Activated CD4-positive, alpha-beta memory T cell treated with anti-CD3 and anti-CD28 coated beads, Interleukin-2, amount 10 ng/mL, durations not matched to agents 7 days and 5 days (primary cell): ENCODE measurements around the gene MICAL2. TPM values are rescaled to one million over a fixed set of nuclear protein-coding genes. Genes with fewer than 3 reads are reported as not detected.
A peak's percentile ranks its signal among the peaks of the same experiment; 100 is the strongest.

ENCODE experiments used
- CTCF ChIA-PET: fragments of 350-600 bp; sonication (Branson Sonifier 250); formaldehyde crosslinking; loops from one replicate; lab custom pipeline; 2021; ENCODE audit warnings: antibody characterized with exemption, inconsistent platforms; lab: Charles Lee
- POLR2A ChIA-PET: fragments of 350-600 bp; sonication (Branson Sonifier 250); formaldehyde crosslinking; loops from one replicate; lab custom pipeline; 2021; ENCODE audit warnings: antibody characterized with exemption; lab: Charles Lee
- DNase-seq: peaks from one replicate; pipeline ENCODE4 v3.0.0-alpha.2; 2020
- H3K27ac Mint-ChIP-seq: one replicate; pipeline ENCODE4 v1.8.0; 2021; ENCODE audit warnings: mild to moderate bottlenecking, mixed read lengths
- H3K27me3 Mint-ChIP-seq: one replicate; pipeline ENCODE4 v1.8.0; 2021; ENCODE audit warnings: mixed read lengths
- H3K36me3 Mint-ChIP-seq: one replicate; pipeline ENCODE4 v1.8.0; 2021; ENCODE audit warnings: low read depth, mixed read lengths
- H3K4me1 Mint-ChIP-seq: one replicate; pipeline ENCODE4 v1.8.0; 2021; ENCODE audit warnings: mixed read lengths
- H3K4me3 Mint-ChIP-seq: one replicate; pipeline ENCODE4 v1.8.0; 2021; ENCODE audit warnings: mild to moderate bottlenecking, mixed read lengths
- H3K9me3 Mint-ChIP-seq: one replicate; pipeline ENCODE4 v1.8.0; 2021; ENCODE audit warnings: mixed read lengths
- total RNA-seq, 2 experiments: library from RNA; stranded (reverse); gene quantifications; one replicate each; pipeline ENCODE4 v1.2.3, GENCODE V29; 2021

Gene MICAL2
- total RNA-seq, 2 experiments from 2014 or later, result 135 to 143 TPM

GRCh38 chr11:12164061-12165014 is 53.9 kb downstream of the MICAL2 start:
- H3K4me1 Mint-ChIP-seq, result peaks cover 56% of the 10 kb centered on the region
- no peak overlapping the region for H3K4me3 Mint-ChIP-seq
- ChIA-PET CTCF (interaction anchor here (0.6 to 3.8 kb wide), 8 partner anchors 9 to 124 kb away, joined by 3 to 19 read pairs (median 4); no protein-coding TSS in a partner anchor), POLR2A (interaction anchor here (0.9 to 3.4 kb wide), 9 partner anchors 9 to 72 kb away, joined by 3 to 16 read pairs (median 5); no protein-coding TSS in a partner anchor)
- H3K27ac Mint-ChIP-seq, result peak overlapping the region; percentile 61
- no peak for DNase-seq
- no peaks in the 10 kb centered on the region for H3K27me3 Mint-ChIP-seq
- H3K36me3 Mint-ChIP-seq, result peaks cover 48% of the 10 kb centered on the region
- no peaks in the 10 kb centered on the region for H3K9me3 Mint-ChIP-seq

- H3K4me1 Mint-ChIP-seq, result peaks cover 52% of the 10 kb centered on the region
- H3K4me3 Mint-ChIP-seq, result no peak overlapping the region
- DNase-seq, result peak; percentile 14
- no peaks in the 10 kb centered on the region for H3K27me3 Mint-ChIP-seq
- H3K36me3 Mint-ChIP-seq, result peaks cover 47% of the 10 kb centered on the region
- ChIA-PET CTCF (interaction anchor here (0.7 to 3.8 kb wide), 3 partner anchors 8 to 71 kb away, joined by 3 to 19 read pairs (median 5); no protein-coding TSS in a partner anchor), POLR2A (interaction anchor here (1.2 to 3.4 kb wide), 4 partner anchors 8 to 78 kb away, joined by 3 to 16 read pairs (median 6); no protein-coding TSS in a partner anchor)
- no peaks in the 10 kb centered on the region for H3K9me3 Mint-ChIP-seq
- no peak overlapping the region for H3K27ac Mint-ChIP-seq
Observed at GRCh38 chr11:12165237-12165875, 55.0 kb downstream of the MICAL2 start.

GRCh38 chr11:12166299-12167060 is 56.1 kb downstream of the MICAL2 start:
- Mint-ChIP-seq H3K4me3 (no peak overlapping the region), H3K27ac (peak overlapping the region; percentile 88), H3K9me3 (no peaks in the 10 kb centered on the region), H3K4me1 (peaks cover 56% of the 10 kb centered on the region), H3K27me3 (no peaks in the 10 kb centered on the region), H3K36me3 (peaks cover 57% of the 10 kb centered on the region)
- CTCF ChIA-PET, result interaction anchor here (1.2 kb wide), 1 partner anchor 69 kb away, joined by 3 read pairs; no protein-coding TSS in a partner anchor
- POLR2A ChIA-PET, result interaction anchor here (0.6 to 3.4 kb wide), 8 partner anchors 16 to 79 kb away, joined by 3 to 16 read pairs (median 5); no protein-coding TSS in a partner anchor
- DNase-seq, result no peak

- no peaks in the 10 kb centered on the region for H3K27me3 Mint-ChIP-seq
- CTCF ChIA-PET, result interaction anchor here (1.2 kb wide), 1 partner anchor 69 kb away, joined by 3 read pairs; no protein-coding TSS in a partner anchor
- H3K36me3 Mint-ChIP-seq, result peaks cover 62% of the 10 kb centered on the region
- H3K27ac Mint-ChIP-seq, result peak overlapping the region; percentile 88
- H3K4me3 Mint-ChIP-seq, result no peak overlapping the region
- peak; percentile 64 for DNase-seq
- POLR2A ChIA-PET, result interaction anchor here (1.1 to 2.1 kb wide), 5 partner anchors 17 to 77 kb away, joined by 3 to 9 read pairs (median 6); no protein-coding TSS in a partner anchor
- H3K9me3 Mint-ChIP-seq, result no peaks in the 10 kb centered on the region
- H3K4me1 Mint-ChIP-seq, result peaks cover 59% of the 10 kb centered on the region
Observed at GRCh38 chr11:12167061-12168000, 56.9 kb downstream of the MICAL2 start.

GRCh38 chr11:12168114-12168513 is 57.7 kb downstream of the MICAL2 start:
- Mint-ChIP-seq H3K36me3 (peaks cover 59% of the 10 kb centered on the region), H3K4me3 (no peak overlapping the region), H3K27ac (peak overlapping the region; percentile 63), H3K4me1 (peaks cover 59% of the 10 kb centered on the region), H3K9me3 (no peaks in the 10 kb centered on the region), H3K27me3 (no peaks in the 10 kb centered on the region)
- CTCF ChIA-PET, result no interaction called here
- DNase-seq, result no peak
- POLR2A ChIA-PET, result interaction anchor here (1.4 to 1.8 kb wide), 2 partner anchors 20 to 56 kb away, joined by 4 to 6 read pairs; no protein-coding TSS in a partner anchor

GRCh38 chr11:12169822-12170221 is 59.4 kb downstream of the MICAL2 start:
- POLR2A ChIA-PET, result interaction anchor here (1.4 kb wide), 1 partner anchor 54 kb away, joined by 4 read pairs; no protein-coding TSS in a partner anchor
- Mint-ChIP-seq H3K9me3 (no peaks in the 10 kb centered on the region), H3K4me3 (no peak overlapping the region), H3K27ac (no peak overlapping the region), H3K36me3 (peaks cover 54% of the 10 kb centered on the region), H3K27me3 (no peaks in the 10 kb centered on the region), H3K4me1 (peaks cover 58% of the 10 kb centered on the region)
- CTCF ChIA-PET, result no interaction called here
- no peak for DNase-seq

GRCh38 chr11:12170501-12170900 is 60.1 kb downstream of the MICAL2 start:
- Mint-ChIP-seq H3K27me3 (no peaks in the 10 kb centered on the region), H3K36me3 (peaks cover 56% of the 10 kb centered on the region), H3K4me1 (peaks cover 64% of the 10 kb centered on the region), H3K9me3 (no peaks in the 10 kb centered on the region), H3K27ac (no peak overlapping the region), H3K4me3 (no peak overlapping the region)
- ChIA-PET POLR2A (interaction anchor here (0.7 kb wide), 1 partner anchor 19 kb away, joined by 3 read pairs; no protein-coding TSS in a partner anchor), CTCF (no interaction called here)
- no peak for DNase-seq

- CTCF ChIA-PET, result no interaction called here
- POLR2A ChIA-PET, result interaction anchor here (0.7 to 3.1 kb wide), 4 partner anchors 13 to 65 kb away, joined by 3 to 16 read pairs (median 11); no protein-coding TSS in a partner anchor
Observed at GRCh38 chr11:12170984-12171383, 60.6 kb downstream of the MICAL2 start.

GRCh38 chr11:12171921-12172320 is 61.5 kb downstream of the MICAL2 start:
- H3K27me3 Mint-ChIP-seq, result no peaks in the 10 kb centered on the region
- H3K27ac Mint-ChIP-seq, result no peak overlapping the region
- no peaks in the 10 kb centered on the region for H3K9me3 Mint-ChIP-seq
- ChIA-PET CTCF (interaction anchor here (1.8 to 2.3 kb wide), 2 partner anchors 53 to 64 kb away, joined by 7 to 10 read pairs; no protein-coding TSS in a partner anchor), POLR2A (interaction anchor here (1.5 to 19.1 kb wide), 6 partner anchors 14 to 64 kb away, joined by 3 to 290 read pairs (median 11); partner anchors contain the start of gene MICAL2)
- DNase-seq, result no peak
- H3K4me1 Mint-ChIP-seq, result peaks cover 70% of the 10 kb centered on the region
- no peak overlapping the region for H3K4me3 Mint-ChIP-seq
- H3K36me3 Mint-ChIP-seq, result peaks cover 56% of the 10 kb centered on the region

More at GRCh38 chr11:12170984-12171383, 60.6 kb downstream of the MICAL2 start:
- H3K4me1 Mint-ChIP-seq, result peaks cover 69% of the 10 kb centered on the region
- no peaks in the 10 kb centered on the region for H3K9me3 Mint-ChIP-seq
- H3K27me3 Mint-ChIP-seq, result no peaks in the 10 kb centered on the region
- no peak overlapping the region for H3K27ac Mint-ChIP-seq
- peaks cover 56% of the 10 kb centered on the region for H3K36me3 Mint-ChIP-seq
- DNase-seq, result no peak
- H3K4me3 Mint-ChIP-seq, result no peak overlapping the region

GRCh38 chr11:12172493-12173013 is 62.2 kb downstream of the MICAL2 start:
- ChIA-PET POLR2A (interaction anchor here (1.2 to 19.1 kb wide), 9 partner anchors 8 to 64 kb away, joined by 3 to 290 read pairs (median 8); partner anchors contain the start of gene MICAL2), CTCF (interaction anchor here (0.7 to 2.3 kb wide), 6 partner anchors 8 to 83 kb away, joined by 3 to 10 read pairs (median 4); no protein-coding TSS in a partner anchor)
- peaks cover 57% of the 10 kb centered on the region for H3K36me3 Mint-ChIP-seq
- no peaks in the 10 kb centered on the region for H3K9me3 Mint-ChIP-seq
- H3K4me1 Mint-ChIP-seq, result peaks cover 70% of the 10 kb centered on the region
- H3K4me3 Mint-ChIP-seq, result no peak overlapping the region
- peak overlapping the region; percentile 17 for H3K27ac Mint-ChIP-seq
- DNase-seq, result peak; percentile 9
- no peaks in the 10 kb centered on the region for H3K27me3 Mint-ChIP-seq
